ENCODE data around the gene IGF1.
"Not testable (repeated sequence)": the region's sequence is repeated elsewhere in the genome, so short reads cannot be mapped to it uniquely, and the experiment has no call there.

Gene IGF1

GRCh38 chr12:102356690-102357089 is 123.7 kb downstream of the IGF1 start:
- no peak for DNase-seq (ENCODE audit: low spot score)
- in situ Hi-C loops (cut with MboI; ENCODE audit: low sequenced_read_pairs, unreplicated experiment) = no loop called here
- TF ChIP-seq CTCF (IDR thresholded peaks at IDR 0.05; ENCODE audit: borderline replicate concordance, control extremely low read depth, extremely low read depth, insufficient read depth, missing control alignments) = no peak

- DNase-seq (ENCODE audit: low spot score); in situ Hi-C loops (cut with MboI; ENCODE audit: low sequenced_read_pairs, unreplicated experiment): not testable (repeated sequence)
These were observed 126.1 kb downstream of the IGF1 start for GRCh38 chr12:102354281-102354680.

GRCh38 chr12:102351322-102351721 is 129.0 kb downstream of the IGF1 start:
- no peak for DNase-seq (ENCODE audit: low spot score)
- no peak for TF ChIP-seq CTCF (IDR thresholded peaks at IDR 0.05; ENCODE audit: borderline replicate concordance, control extremely low read depth, extremely low read depth, insufficient read depth, missing control alignments)
- in situ Hi-C loops (cut with MboI; ENCODE audit: low sequenced_read_pairs, unreplicated experiment) = no loop called here

- no peak for DNase-seq (ENCODE audit: low spot score)
- in situ Hi-C loops (cut with MboI; ENCODE audit: low sequenced_read_pairs, unreplicated experiment) = no loop called here
- no peak for TF ChIP-seq CTCF (IDR thresholded peaks at IDR 0.05; ENCODE audit: borderline replicate concordance, control extremely low read depth, extremely low read depth, insufficient read depth, missing control alignments)
These were observed 130.3 kb downstream of the IGF1 start for GRCh38 chr12:102350070-102350469.

GRCh38 chr12:102349079-102349478 is 131.3 kb downstream of the IGF1 start:
- no peak for TF ChIP-seq CTCF (IDR thresholded peaks at IDR 0.05; ENCODE audit: borderline replicate concordance, control extremely low read depth, extremely low read depth, insufficient read depth, missing control alignments)
- DNase-seq (ENCODE audit: low spot score) = no peak
- in situ Hi-C loops (cut with MboI; ENCODE audit: low sequenced_read_pairs, unreplicated experiment) = no loop called here

- in situ Hi-C loops (cut with MboI; ENCODE audit: low sequenced_read_pairs, unreplicated experiment) = no loop called here
- no peak for TF ChIP-seq CTCF (IDR thresholded peaks at IDR 0.05; ENCODE audit: borderline replicate concordance, control extremely low read depth, extremely low read depth, insufficient read depth, missing control alignments)
- no peak for DNase-seq (ENCODE audit: low spot score)
These were observed 132.6 kb downstream of the IGF1 start for GRCh38 chr12:102347811-102348210.

All from GM13976 (cell line).